HepG2 (cell line): ENCODE measurements around the gene MUC21. TPM values are rescaled to one million over a fixed set of nuclear protein-coding genes. Genes with fewer than 3 reads are reported as not detected.

ENCODE experiments used
- ATAC-seq: fragments of 200-7000 bp; cut with Tn5 transposase; 3 replicates; pipeline ENCODE4 v1.9.1; 2020; ENCODE audit warnings: mild to moderate bottlenecking, moderate library complexity
- BruUV-seq: library from RNA; stranded (reverse); fragments of 400-500 nt; replicated peaks from 2 replicates; lab custom pipeline; 2021; lab: Mats Ljungman, UMichigan
- CTCF ChIA-PET: fragments of 300-600 bp; formaldehyde crosslinking; extraction: SDS; loops from one replicate; lab custom pipeline; 2021; ENCODE audit warnings: low total read pairs, inconsistent platforms, low intra/inter-chr PET ratio; lab: Yijun Ruan, JAX
- POLR2A ChIA-PET: fragments of 350-600 bp; sonication (Branson Sonifier 250); formaldehyde crosslinking; loops from one replicate; lab custom pipeline; 2020; ENCODE audit warnings: antibody characterized with exemption, inconsistent platforms; lab: Yijun Ruan, JAX
- DNase-seq: peaks from one replicate; pipeline ENCODE4 v3.0.0-alpha.2; 2015; ENCODE audit warnings: low spot score
- FAIRE-seq: peaks from 3 replicates; lab custom pipeline; 2011; peaks lifted over from hg19 to GRCh38; lab: Jason Lieb, UNC
- H2AFZ ChIP-seq: one replicate; pipeline ENCODE4 v1.6.1; 2011; ENCODE audit warnings: low read length, inconsistent platforms
- H3K27ac ChIP-seq: fragments of 300-600 bp; 3 replicates; pipeline ENCODE4 v1.8.0; 2011; ENCODE audit warnings: mixed run types, mild to moderate bottlenecking, mixed read lengths, low read length, inconsistent platforms; ENCODE audit not compliant: insufficient read depth; ENCODE audit errors: extremely low read length
- H3K27me3 ChIP-seq, 2 experiments: fragments of 200-600 bp in 1 of 2; 2 replicates in 1 of 2; 3 replicates in 1 of 2; pipeline versions ENCODE4 v1.6.0 to v1.8.0; 2011; ENCODE audit warnings: low read length in 2 of 2, mild to moderate bottlenecking in 2 of 2, moderate library complexity in 2 of 2, inconsistent platforms in 1 of 2; ENCODE audit not compliant: insufficient read depth in 2 of 2, control insufficient read depth in 1 of 2
- H3K36me3 ChIP-seq, 2 experiments: fragments of 200-600 bp in 1 of 2; replicated peaks in 1 of 2; 2 replicates in 1 of 2; 3 replicates in 1 of 2; pipeline versions ENCODE4 v1.5.1 to v1.8.0; 2011; ENCODE audit warnings: low read length in 2 of 2, inconsistent platforms in 1 of 2; ENCODE audit not compliant: insufficient read depth in 2 of 2, control insufficient read depth in 1 of 2
- H3K4me1 ChIP-seq: 2 replicates; pipeline ENCODE4 v1.5.1; 2012; ENCODE audit warnings: low read length, inconsistent platforms; ENCODE audit not compliant: insufficient read depth
- H3K4me2 ChIP-seq: 2 replicates; pipeline ENCODE4 v1.6.0; 2011; ENCODE audit warnings: low read depth, low read length, inconsistent platforms
- H3K4me3 ChIP-seq, 3 experiments: fragments of 200-600 bp in 1 of 3; sonication (generic), shearing (Covaris generic) in 1 of 3; replicated peaks in 1 of 3; 2 replicates each; pipeline ENCODE4 v1.5.1; 2011 to 2016; ENCODE audit warnings: low read length in 3 of 3, inconsistent platforms in 2 of 3, low read depth in 2 of 3, mild to moderate bottlenecking in 2 of 3, control low read depth in 1 of 3, mixed read lengths in 1 of 3; ENCODE audit not compliant: insufficient read depth in 1 of 3
- H3K79me2 ChIP-seq: one replicate; pipeline ENCODE4 v1.6.1; 2011; ENCODE audit warnings: low read length, inconsistent platforms; ENCODE audit not compliant: insufficient read depth
- H3K9ac ChIP-seq: 2 replicates; pipeline ENCODE4 v1.6.0; 2011; ENCODE audit warnings: mild to moderate bottlenecking, low read depth, low read length, inconsistent platforms; ENCODE audit not compliant: insufficient read depth
- H3K9me3 ChIP-seq: 2 replicates; pipeline ENCODE4 v1.5.1; 2012; ENCODE audit warnings: mild to moderate bottlenecking, low read length
- H4K20me1 ChIP-seq: 2 replicates; pipeline ENCODE4 v1.6.0; 2011; ENCODE audit warnings: inconsistent platforms, mild to moderate bottlenecking, low read length, moderate library complexity; ENCODE audit not compliant: insufficient read depth
- ATAD3A ChIP-seq: sonication (generic); formaldehyde crosslinking; IDR thresholded peaks from 2 replicates; pipeline ENCODE4 v1.4.0; 2020; ENCODE audit warnings: missing genetic modification reagents
- BRD4 ChIP-seq: sonication (generic); formaldehyde crosslinking; IDR thresholded peaks from 2 replicates; pipeline ENCODE4 v1.4.0; 2020; ENCODE audit warnings: missing genetic modification reagents
- CREB1 ChIP-seq, 2 experiments: fragments of 450-650 bp in 1 of 2; IDR thresholded peaks; 2 replicates each; pipeline ENCODE4 v1.6.1; 2016 to 2017; ENCODE audit warnings: control low read depth in 1 of 2, mild to moderate bottlenecking in 1 of 2, missing compliant biosample characterization in 1 of 2, missing genetic modification characterization in 1 of 2
- ESRRA ChIP-seq: sonication (generic); formaldehyde crosslinking; IDR thresholded peaks from 2 replicates; pipeline ENCODE4 v1.5.1; 2020; ENCODE audit warnings: mild to moderate bottlenecking, low read depth, missing genetic modification reagents
- ETV5 ChIP-seq: IDR thresholded peaks from 2 replicates; pipeline ENCODE4 v1.6.1; 2018; ENCODE audit warnings: missing biosample characterization, missing genetic modification reagents, inconsistent platforms, borderline replicate concordance
- ZNF546 ChIP-seq: sonication (generic); formaldehyde crosslinking; conservative IDR thresholded peaks from 2 replicates; pipeline ENCODE4 v1.8.1; 2023; ENCODE audit warnings: mild to moderate bottlenecking, missing genetic modification reagents
- ZNF749 ChIP-seq: sonication (generic); formaldehyde crosslinking; IDR thresholded peaks from 2 replicates; pipeline ENCODE4 v1.8.0; 2022; ENCODE audit warnings: mild to moderate bottlenecking, missing genetic modification reagents, moderate library complexity, borderline replicate concordance
- ZNF850 ChIP-seq: sonication (generic); formaldehyde crosslinking; conservative IDR thresholded peaks from 2 replicates; pipeline ENCODE4 v1.9.0; 2021; ENCODE audit warnings: mild to moderate bottlenecking, missing genetic modification reagents
- WGBS: methylation state at CpG from one replicate; pipeline ENCODE4 v1.1.6; 2017; ENCODE audit warnings: low lambda C conversion rate; 5-methylcytosine and 5-hydroxymethylcytosine counted together
- in situ Hi-C: cut with HindIII; loops from 2 replicates; pipeline ENCODE4 v1.10.0; 2017; ENCODE audit warnings: low pct_unique_long_range_greater_than_20kb; ENCODE audit not compliant: extremely low pct_ligation_motif_present
- intact Hi-C: fragments of 100-400 bp; cut with micrococcal nuclease; formaldehyde crosslinking; loops from one replicate; pipeline ENCODE4 v1.10.0; 2022; ENCODE audit not compliant: unreplicated experiment
- polyA plus RNA-seq, 8 experiments: library from polyadenylated mRNA; depleted of rRNA in 3 of 8; stranded (reverse) in 7 of 8; unstranded in 1 of 8; fragments of >200 nt; fragmentation: Illumina TruSeq in 4 of 8; extraction: Trizol in 4 of 8; gene quantifications; 2 replicates each; pipeline versions ENCODE4 v1.2.1 to v1.2.3, GENCODE V29; 2011 to 2016; ENCODE audit warnings: low read depth in 4 of 8, missing spikeins in 1 of 8, mixed read lengths in 1 of 8; ENCODE audit not compliant: insufficient read depth in 1 of 8
- total RNA-seq, 5 experiments: library from RNA; depleted of rRNA; stranded (reverse); fragments of >200 nt; fragmentation: Illumina TruSeq; extraction: Trizol; gene quantifications; 2 replicates each; pipeline ENCODE4 v1.2.3, GENCODE V29; 2016; ENCODE audit warnings: low read depth in 1 of 5
- TF ChIP-seq, protein P1 (sequence below): sonication (generic); formaldehyde crosslinking; IDR thresholded peaks from 2 replicates; pipeline ENCODE4 v1.5.0; 2020; ENCODE audit warnings: missing genetic modification reagents

Gene MUC21
- total and polyA plus RNA-seq, 2 of the 13 experiments (the other 11 are each of a cell fraction or from before 2014, with no cell fraction given), result not detected

DNA sequence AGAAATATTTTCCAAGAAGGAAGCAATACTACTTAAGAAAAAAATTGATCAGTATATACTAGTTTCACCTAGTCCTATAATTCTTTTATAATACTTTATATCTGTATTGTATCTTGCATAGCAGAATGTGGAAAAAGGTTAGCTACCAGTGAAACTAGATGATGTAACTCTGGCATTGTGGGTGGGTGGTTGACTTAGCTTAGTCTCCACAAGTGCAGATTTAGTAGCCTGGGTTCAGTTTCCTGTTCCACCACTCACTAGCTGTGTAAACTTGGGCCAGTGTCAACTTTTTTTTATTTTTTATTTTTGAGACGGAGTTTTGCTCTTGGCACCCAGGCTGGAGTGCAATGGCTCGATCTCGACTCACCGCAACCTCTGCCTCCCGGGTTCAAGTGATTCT lies 2.0 kb downstream of the MUC21 start:
- TF ChIP-seq ESRRA (CRISPR knock-in tag) (no peak), CREB1 (IDR thresholded peaks at IDR 0.05) (no peak), CREB1 (CRISPR knock-in tag; IDR thresholded peaks at IDR 0.05) (no peak), ATAD3A (CRISPR knock-in tag) (no peak), BRD4 (CRISPR knock-in tag) (no peak), ZNF749 (CRISPR knock-in tag) (no peak), ZNF850 (CRISPR knock-in tag) (no peak), ETV5 (no peak), ZNF546 (CRISPR knock-in tag) (no peak)
- TF ChIP-seq, protein P1, sequence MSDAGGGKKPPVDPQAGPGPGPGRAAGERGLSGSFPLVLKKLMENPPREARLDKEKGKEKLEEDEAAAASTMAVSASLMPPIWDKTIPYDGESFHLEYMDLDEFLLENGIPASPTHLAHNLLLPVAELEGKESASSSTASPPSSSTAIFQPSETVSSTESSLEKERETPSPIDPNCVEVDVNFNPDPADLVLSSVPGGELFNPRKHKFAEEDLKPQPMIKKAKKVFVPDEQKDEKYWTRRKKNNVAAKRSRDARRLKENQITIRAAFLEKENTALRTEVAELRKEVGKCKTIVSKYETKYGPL, result no peak
- TF ChIP-seq, all 625 proteins: peak for 0

More for the DNA sequence above, 2.0 kb downstream of the MUC21 start:
- no peak overlapping the region for H3K4me2 ChIP-seq
- no peak for DNase-seq
- H3K36me3 ChIP-seq, result no peaks in the 10 kb centered on the region
- WGBS, result 60% methylated on average over 5 of the region's 5 CpGs
- no peak for FAIRE-seq
- peaks cover 7% of the 10 kb centered on the region; the same call in 1 of the 2 replicates for H3K4me1 ChIP-seq
- H3K27ac ChIP-seq, result no peak overlapping the region
- H3K9ac ChIP-seq, result no peak overlapping the region
- POLR2A ChIA-PET, result no interaction called here
- H2AFZ ChIP-seq, result no peak overlapping the region
- no peak for ATAC-seq
- in situ Hi-C loops (no loop called here), intact Hi-C loops (no loop called here)
- H3K27me3 ChIP-seq, result 0 out of 5 replicates have a peak, but pooled peaks cover 0 to 12% of the 10 kb centered on the region in 2 experiments
- no peaks in the 10 kb centered on the region for H3K79me2 ChIP-seq
- H3K4me3 ChIP-seq, result no peak overlapping the region
- H3K9me3 ChIP-seq, result no peaks in the 10 kb centered on the region
- BruUV-seq, result no TSS peak
- CTCF ChIA-PET, result no interaction called here
- no peaks in the 10 kb centered on the region for H4K20me1 ChIP-seq
